OCI-LY1 (cell line): Measurements from ENCODE around the gene GSG1L.

Experiments used
- CTCF ChIP-seq: fragments of 200-600 bp; sonication (generic), shearing (Covaris generic); IDR thresholded peaks from 2 replicates; pipeline ENCODE4 v1.5.1; 2017; ENCODE audit warnings: mild to moderate bottlenecking, antibody characterized with exemption, low read length, moderate library complexity, mixed read lengths
- EZH2 ChIP-seq: fragments of 200-600 bp; sonication (generic), shearing (Covaris generic); IDR thresholded peaks from 2 replicates; pipeline ENCODE4 v1.8.0; 2017; ENCODE audit warnings: borderline replicate concordance, mixed run types, mild to moderate bottlenecking, antibody characterized with exemption, low read length, moderate library complexity, mixed read lengths

DNA sequence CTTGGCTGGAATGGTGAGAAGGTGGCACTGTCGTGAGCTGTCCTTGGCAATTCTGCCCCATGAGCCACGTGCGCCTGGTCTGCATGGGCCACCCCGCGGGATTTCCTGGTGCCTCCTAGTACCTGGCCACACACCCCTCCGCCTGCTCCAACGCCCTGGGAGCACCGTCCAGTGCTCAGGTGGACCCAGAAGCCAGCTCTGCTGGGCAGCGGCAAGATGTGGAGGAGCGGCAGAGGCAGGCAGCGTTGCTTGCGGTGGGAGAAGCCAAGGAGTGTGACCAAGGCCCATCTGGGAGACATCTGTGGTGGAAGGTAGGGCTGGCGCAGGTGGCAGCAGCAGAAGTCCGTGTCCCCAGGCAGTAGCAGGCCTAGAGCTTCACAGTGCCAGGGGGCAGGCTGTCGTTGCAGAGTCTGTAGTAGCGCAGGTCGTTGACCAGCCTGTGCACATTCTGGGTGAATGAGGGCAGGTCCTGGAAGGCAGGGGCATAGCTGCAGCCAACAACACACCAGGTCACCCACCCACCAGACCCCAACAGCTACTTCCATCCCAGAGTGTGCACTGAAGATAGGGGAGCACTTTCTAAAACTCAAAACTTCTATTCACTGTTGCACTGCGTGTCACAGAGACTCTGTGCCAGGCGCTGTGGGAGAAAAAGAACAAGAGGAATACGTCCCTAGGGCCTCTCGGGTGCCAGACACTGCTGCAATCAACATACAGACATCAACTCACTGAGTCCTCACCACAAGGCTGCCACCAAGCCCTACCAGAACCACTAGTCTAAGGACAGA, 34.9 kb upstream of the GSG1L start:
- no peak for TF ChIP-seq EZH2
- TF ChIP-seq CTCF: no peak
